ENCODE measurements around the gene CFAP97.

DNA sequence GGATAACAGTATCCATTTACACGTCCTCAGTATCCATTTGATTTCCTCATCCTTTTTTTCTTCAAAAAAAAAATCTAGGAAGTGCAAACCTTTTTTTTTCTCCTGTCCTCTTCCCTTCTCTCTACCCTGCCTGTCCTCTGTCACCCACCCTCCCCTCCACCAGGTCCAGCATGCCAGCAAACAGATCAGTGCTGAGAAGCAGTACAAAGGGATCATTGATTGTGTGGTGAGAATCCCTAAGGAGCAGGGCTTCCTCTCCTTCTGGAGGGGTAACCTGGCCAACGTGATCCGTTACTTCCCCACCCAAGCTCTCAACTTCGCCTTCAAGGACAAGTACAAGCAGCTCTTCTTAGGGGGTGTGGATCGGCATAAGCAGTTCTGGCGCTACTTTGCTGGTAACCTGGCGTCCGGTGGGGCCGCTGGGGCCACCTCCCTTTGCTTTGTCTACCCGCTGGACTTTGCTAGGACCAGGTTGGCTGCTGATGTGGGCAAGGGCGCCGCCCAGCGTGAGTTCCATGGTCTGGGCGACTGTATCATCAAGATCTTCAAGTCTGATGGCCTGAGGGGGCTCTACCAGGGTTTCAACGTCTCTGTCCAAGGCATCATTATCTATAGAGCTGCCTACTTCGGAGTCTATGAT lies 59.1 kb downstream of the CFAP97 start:
- TF ChIP-seq, protein P1, sequence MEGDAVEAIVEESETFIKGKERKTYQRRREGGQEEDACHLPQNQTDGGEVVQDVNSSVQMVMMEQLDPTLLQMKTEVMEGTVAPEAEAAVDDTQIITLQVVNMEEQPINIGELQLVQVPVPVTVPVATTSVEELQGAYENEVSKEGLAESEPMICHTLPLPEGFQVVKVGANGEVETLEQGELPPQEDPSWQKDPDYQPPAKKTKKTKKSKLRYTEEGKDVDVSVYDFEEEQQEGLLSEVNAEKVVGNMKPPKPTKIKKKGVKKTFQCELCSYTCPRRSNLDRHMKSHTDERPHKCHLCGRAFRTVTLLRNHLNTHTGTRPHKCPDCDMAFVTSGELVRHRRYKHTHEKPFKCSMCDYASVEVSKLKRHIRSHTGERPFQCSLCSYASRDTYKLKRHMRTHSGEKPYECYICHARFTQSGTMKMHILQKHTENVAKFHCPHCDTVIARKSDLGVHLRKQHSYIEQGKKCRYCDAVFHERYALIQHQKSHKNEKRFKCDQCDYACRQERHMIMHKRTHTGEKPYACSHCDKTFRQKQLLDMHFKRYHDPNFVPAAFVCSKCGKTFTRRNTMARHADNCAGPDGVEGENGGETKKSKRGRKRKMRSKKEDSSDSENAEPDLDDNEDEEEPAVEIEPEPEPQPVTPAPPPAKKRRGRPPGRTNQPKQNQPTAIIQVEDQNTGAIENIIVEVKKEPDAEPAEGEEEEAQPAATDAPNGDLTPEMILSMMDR (IDR thresholded peaks at IDR 0.05), result no peak
- TF ChIP-seq POLR2A (IDR thresholded peaks at IDR 0.05), result no peak

Measured in ovary (tissue), 3 donors.